ENCODE measurements around the gene JAG2. TPM values are rescaled to one million over a fixed set of nuclear protein-coding genes. Genes with fewer than 3 reads are reported as not detected.

The JAG2 gene
- total RNA-seq (under 1 TPM; 0.29 to 0.80 TPM), polyA plus RNA-seq (not detected)

GRCh38 chr14:105168496-105168978 is at the start of gene JAG2:
Gene JAG2, minus strand, starts transcription at chr14:105168776. Its CDS starts 356 bp downstream, at chr14:105168420.
- POLR2A ChIA-PET (ENCODE audit: partially characterized antibody), result interaction anchor here (1.8 kb wide), 1 partner anchor 146 kb away, joined by 5 read pairs; the partner anchor contains the start of gene PACS2
- CTCF ChIA-PET (ENCODE audit: partially characterized antibody), result interaction anchor here (1.0 to 1.9 kb wide), 4 partner anchors 14 to 184 kb away, joined by 3 to 6 read pairs (median 4); no protein-coding TSS in a partner anchor
- H3K27ac ChIP-seq (ENCODE audit: low read depth, low read length), result no peak within 1 kb of the TSS
- H3K27me3 ChIP-seq (ENCODE audit: insufficient read depth, low read length), result peaks cover 4% of the 10 kb centered on the region
- no peaks in the 10 kb centered on the region for H3K36me3 Mint-ChIP-seq
- DNase-seq, result peak; percentile 35 to 68 (median 51)
- H3K27ac Mint-ChIP-seq, result no peak within 1 kb of the TSS
- no peaks in the 10 kb centered on the region for H3K9me3 ChIP-seq (ENCODE audit: control insufficient read depth in 1 of 2, low read length in 2 of 2)
- H3K27me3 Mint-ChIP-seq, result peaks cover 6 to 7% of the 10 kb centered on the region in 2 donors
- H3K9me3 Mint-ChIP-seq, result peaks cover 0 to 2% (median 0%) of the 10 kb centered on the region in 8 donors
- intact Hi-C loops (cut with micrococcal nuclease), result no loop called here
- peaks cover 4 to 20% (median 11%) of the 10 kb centered on the region in 4 donors for H3K4me1 Mint-ChIP-seq
- H3K4me3 ChIP-seq (ENCODE audit: low read length in 2 of 2), result peak within 1 kb of the TSS in 1 of 2 donors; percentile 38
- peak within 1 kb of the TSS; percentile 71 to 84 (median 78) for H3K4me3 Mint-ChIP-seq
- no peaks in the 10 kb centered on the region for H3K36me3 ChIP-seq (ENCODE audit: insufficient read depth, low read length)
- H3K4me1 ChIP-seq (ENCODE audit: insufficient read depth, low read length), result peaks cover 26% of the 10 kb centered on the region

- peak overlapping the region in 1 of 8 donors; percentile 24 for H3K4me3 Mint-ChIP-seq
- Histone ChIP-seq H3K4me1 (ENCODE audit: insufficient read depth, low read length) (no peaks in the 10 kb centered on the region), H3K9me3 (ENCODE audit: control insufficient read depth in 1 of 2, low read length in 2 of 2) (no peaks in the 10 kb centered on the region), H3K4me3 (ENCODE audit: low read length in 2 of 2) (no peak overlapping the region), H3K27me3 (ENCODE audit: insufficient read depth, low read length) (no peaks in the 10 kb centered on the region), H3K36me3 (ENCODE audit: insufficient read depth, low read length) (peaks cover 35% of the 10 kb centered on the region), H3K27ac (ENCODE audit: low read depth, low read length) (no peak overlapping the region)
- H3K9me3 Mint-ChIP-seq, result peaks cover 0 to 4% (median 0%) of the 10 kb centered on the region in 8 donors
- peaks cover 31% of the 10 kb centered on the region in 2 donors for H3K36me3 Mint-ChIP-seq
- DNase-seq, result peak in 1 of 5 donors; percentile 15
- intact Hi-C loops (cut with micrococcal nuclease), result no loop called here
- H3K27ac Mint-ChIP-seq, result no peak overlapping the region
- H3K4me1 Mint-ChIP-seq, result peaks cover 0 to 9% (median 3%) of the 10 kb centered on the region in 4 donors
- POLR2A ChIA-PET (ENCODE audit: partially characterized antibody), result no interaction called here
- CTCF ChIA-PET (ENCODE audit: partially characterized antibody), result no interaction called here
- H3K27me3 Mint-ChIP-seq, result no peaks in the 10 kb centered on the region
Observed at GRCh38 chr14:105217774-105218173, 49.2 kb upstream of the JAG2 start.

- CTCF ChIA-PET (ENCODE audit: partially characterized antibody), result no interaction called here
- peaks cover 35% of the 10 kb centered on the region for H3K36me3 ChIP-seq (ENCODE audit: insufficient read depth, low read length)
Observed at GRCh38 chr14:105216490-105217247, 48.1 kb upstream of the JAG2 start.

GRCh38 chr14:105215602-105216001 is 47.0 kb upstream of the JAG2 start:
- DNase-seq, result no peak
- Histone ChIP-seq H3K9me3 (ENCODE audit: control insufficient read depth in 1 of 2, low read length in 2 of 2) (no peaks in the 10 kb centered on the region), H3K27ac (ENCODE audit: low read depth, low read length) (no peak overlapping the region), H3K4me3 (ENCODE audit: low read length in 2 of 2) (no peak overlapping the region), H3K36me3 (ENCODE audit: insufficient read depth, low read length) (peaks cover 27% of the 10 kb centered on the region), H3K27me3 (ENCODE audit: insufficient read depth, low read length) (no peaks in the 10 kb centered on the region), H3K4me1 (ENCODE audit: insufficient read depth, low read length) (no peaks in the 10 kb centered on the region)
- POLR2A ChIA-PET (ENCODE audit: partially characterized antibody), result no interaction called here
- peak overlapping the region in 2 of 7 donors; percentile 35 to 41 for H3K27ac Mint-ChIP-seq
- peaks cover 0 to 9% (median 3%) of the 10 kb centered on the region in 4 donors for H3K4me1 Mint-ChIP-seq
- H3K9me3 Mint-ChIP-seq, result peaks cover 0 to 4% (median 0%) of the 10 kb centered on the region in 8 donors
- no peak overlapping the region for H3K4me3 Mint-ChIP-seq
- no peaks in the 10 kb centered on the region for H3K27me3 Mint-ChIP-seq
- CTCF ChIA-PET (ENCODE audit: partially characterized antibody), result no interaction called here
- intact Hi-C loops (cut with micrococcal nuclease), result no loop called here
- H3K36me3 Mint-ChIP-seq, result peaks cover 23 to 31% of the 10 kb centered on the region in 2 donors

More at GRCh38 chr14:105216490-105217247, 48.1 kb upstream of the JAG2 start:
- Mint-ChIP-seq H3K27ac (no peak overlapping the region), H3K9me3 (peaks cover 0 to 4% (median 0%) of the 10 kb centered on the region in 8 donors), H3K27me3 (no peaks in the 10 kb centered on the region), H3K36me3 (peaks cover 27 to 31% of the 10 kb centered on the region in 2 donors), H3K4me1 (peaks cover 0 to 9% (median 3%) of the 10 kb centered on the region in 4 donors), H3K4me3 (no peak overlapping the region)
- Histone ChIP-seq H3K27me3 (ENCODE audit: insufficient read depth, low read length) (no peaks in the 10 kb centered on the region), H3K4me3 (ENCODE audit: low read length in 2 of 2) (no peak overlapping the region), H3K27ac (ENCODE audit: low read depth, low read length) (no peak overlapping the region), H3K9me3 (ENCODE audit: control insufficient read depth in 1 of 2, low read length in 2 of 2) (no peaks in the 10 kb centered on the region), H3K4me1 (ENCODE audit: insufficient read depth, low read length) (no peaks in the 10 kb centered on the region)
- intact Hi-C loops (cut with micrococcal nuclease), result no loop called here
- DNase-seq, result peak in 1 of 5 donors; percentile 39
- POLR2A ChIA-PET (ENCODE audit: partially characterized antibody), result no interaction called here

GRCh38 chr14:105214324-105214915 is 45.8 kb upstream of the JAG2 start:
- intact Hi-C loops (cut with micrococcal nuclease), result no loop called here
- H3K36me3 Mint-ChIP-seq, result peaks cover 18 to 31% of the 10 kb centered on the region in 2 donors
- H3K27ac Mint-ChIP-seq, result no peak overlapping the region
- H3K27me3 Mint-ChIP-seq, result no peaks in the 10 kb centered on the region
- CTCF ChIA-PET (ENCODE audit: partially characterized antibody), result interaction anchor here (1.3 to 3.1 kb wide), 2 partner anchors 10 to 28 kb away, joined by 3 to 10 read pairs; no protein-coding TSS in a partner anchor
- POLR2A ChIA-PET (ENCODE audit: partially characterized antibody), result no interaction called here
- Histone ChIP-seq H3K4me3 (ENCODE audit: low read length in 2 of 2) (no peak overlapping the region), H3K27me3 (ENCODE audit: insufficient read depth, low read length) (no peaks in the 10 kb centered on the region), H3K9me3 (ENCODE audit: control insufficient read depth in 1 of 2, low read length in 2 of 2) (no peaks in the 10 kb centered on the region), H3K4me1 (ENCODE audit: insufficient read depth, low read length) (no peaks in the 10 kb centered on the region), H3K27ac (ENCODE audit: low read depth, low read length) (no peak overlapping the region), H3K36me3 (ENCODE audit: insufficient read depth, low read length) (peaks cover 17% of the 10 kb centered on the region)
- H3K4me3 Mint-ChIP-seq, result no peak overlapping the region
- DNase-seq, result no peak
- H3K4me1 Mint-ChIP-seq, result peaks cover 0 to 9% (median 3%) of the 10 kb centered on the region in 4 donors
- peaks cover 0 to 4% (median 0%) of the 10 kb centered on the region in 8 donors for H3K9me3 Mint-ChIP-seq

GRCh38 chr14:105213361-105213760 is 44.8 kb upstream of the JAG2 start:
- intact Hi-C loops (cut with micrococcal nuclease), result no loop called here
- peak overlapping the region in 1 of 7 donors; percentile 11 for H3K27ac Mint-ChIP-seq
- POLR2A ChIA-PET (ENCODE audit: partially characterized antibody), result no interaction called here

More at GRCh38 chr14:105213361-105213760, 44.8 kb upstream of the JAG2 start:
- Histone ChIP-seq H3K4me3 (ENCODE audit: low read length in 2 of 2) (no peak overlapping the region), H3K27ac (ENCODE audit: low read depth, low read length) (no peak overlapping the region), H3K27me3 (ENCODE audit: insufficient read depth, low read length) (no peaks in the 10 kb centered on the region), H3K4me1 (ENCODE audit: insufficient read depth, low read length) (no peaks in the 10 kb centered on the region), H3K36me3 (ENCODE audit: insufficient read depth, low read length) (peaks cover 9% of the 10 kb centered on the region), H3K9me3 (ENCODE audit: control insufficient read depth in 1 of 2, low read length in 2 of 2) (no peaks in the 10 kb centered on the region)
- Mint-ChIP-seq H3K4me3 (no peak overlapping the region), H3K27me3 (no peaks in the 10 kb centered on the region), H3K4me1 (peaks cover 0 to 9% (median 3%) of the 10 kb centered on the region in 4 donors), H3K9me3 (no peaks in the 10 kb centered on the region), H3K36me3 (peaks cover 10 to 24% of the 10 kb centered on the region in 2 donors)
- DNase-seq, result peak in 1 of 5 donors; percentile 35
- CTCF ChIA-PET (ENCODE audit: partially characterized antibody), result interaction anchor here (1.3 to 3.1 kb wide), 2 partner anchors 9 to 29 kb away, joined by 3 to 10 read pairs; no protein-coding TSS in a partner anchor

Measured in CD4-positive, alpha-beta memory T cell (primary cell).